Fibroblast of villous mesenchyme (primary cell): ENCODE data around the gene ZNF414. TPM values are rescaled to one million over a fixed set of nuclear protein-coding genes. Genes with fewer than 3 reads are reported as not detected.
"Not testable (repeated sequence)": the region's sequence is repeated elsewhere in the genome, so short reads cannot be mapped to it uniquely, and the experiment has no call there.

Experiments
- DNase-seq: peaks from one replicate; pipeline ENCODE4 v3.0.0-alpha.2; 2010; ENCODE audit warnings: low read depth
- H3K4me3 ChIP-seq: 2 replicates; pipeline ENCODE4 v1.5.1; 2011; ENCODE audit warnings: low read depth, mild to moderate bottlenecking, low read length
- total RNA-seq: library from RNA; depleted of rRNA; stranded (reverse); fragments of >200 nt; gene quantifications from 2 replicates; pipeline ENCODE4 v1.2.3, GENCODE V29; 2012
- TF ChIP-seq, protein P1 (sequence below): IDR thresholded peaks from 2 replicates; pipeline ENCODE4 v1.5.1; 2012; ENCODE audit warnings: low read depth, mild to moderate bottlenecking, low read length; ENCODE audit not compliant: insufficient read depth

The ZNF414 gene
- total RNA-seq, 1 donor = 5.2 TPM

DNA sequence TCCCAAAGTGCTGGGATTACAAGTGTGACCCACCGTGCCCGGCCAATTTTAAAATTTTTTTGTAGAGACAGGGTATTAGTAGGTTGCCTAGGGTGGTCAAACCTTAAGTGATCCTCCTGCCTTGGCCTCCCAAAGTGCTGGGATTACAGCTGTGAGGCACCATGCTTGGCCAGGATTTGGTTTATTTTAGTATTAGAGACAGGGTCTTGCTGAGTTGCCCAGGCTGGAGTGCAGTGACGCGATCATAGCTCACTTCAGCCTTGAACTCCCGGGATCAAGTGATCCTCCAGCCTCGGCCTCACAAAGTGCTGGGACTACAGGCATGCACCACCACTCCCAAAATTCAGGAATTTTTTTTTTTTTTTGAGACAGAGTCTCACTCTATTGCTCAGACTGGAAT is 5.4 kb upstream of the ZNF414 start:
- H3K4me3 ChIP-seq = no peak overlapping the region
- TF ChIP-seq, protein P1, sequence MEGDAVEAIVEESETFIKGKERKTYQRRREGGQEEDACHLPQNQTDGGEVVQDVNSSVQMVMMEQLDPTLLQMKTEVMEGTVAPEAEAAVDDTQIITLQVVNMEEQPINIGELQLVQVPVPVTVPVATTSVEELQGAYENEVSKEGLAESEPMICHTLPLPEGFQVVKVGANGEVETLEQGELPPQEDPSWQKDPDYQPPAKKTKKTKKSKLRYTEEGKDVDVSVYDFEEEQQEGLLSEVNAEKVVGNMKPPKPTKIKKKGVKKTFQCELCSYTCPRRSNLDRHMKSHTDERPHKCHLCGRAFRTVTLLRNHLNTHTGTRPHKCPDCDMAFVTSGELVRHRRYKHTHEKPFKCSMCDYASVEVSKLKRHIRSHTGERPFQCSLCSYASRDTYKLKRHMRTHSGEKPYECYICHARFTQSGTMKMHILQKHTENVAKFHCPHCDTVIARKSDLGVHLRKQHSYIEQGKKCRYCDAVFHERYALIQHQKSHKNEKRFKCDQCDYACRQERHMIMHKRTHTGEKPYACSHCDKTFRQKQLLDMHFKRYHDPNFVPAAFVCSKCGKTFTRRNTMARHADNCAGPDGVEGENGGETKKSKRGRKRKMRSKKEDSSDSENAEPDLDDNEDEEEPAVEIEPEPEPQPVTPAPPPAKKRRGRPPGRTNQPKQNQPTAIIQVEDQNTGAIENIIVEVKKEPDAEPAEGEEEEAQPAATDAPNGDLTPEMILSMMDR = no peak
- DNase-seq = no peak

DNA sequence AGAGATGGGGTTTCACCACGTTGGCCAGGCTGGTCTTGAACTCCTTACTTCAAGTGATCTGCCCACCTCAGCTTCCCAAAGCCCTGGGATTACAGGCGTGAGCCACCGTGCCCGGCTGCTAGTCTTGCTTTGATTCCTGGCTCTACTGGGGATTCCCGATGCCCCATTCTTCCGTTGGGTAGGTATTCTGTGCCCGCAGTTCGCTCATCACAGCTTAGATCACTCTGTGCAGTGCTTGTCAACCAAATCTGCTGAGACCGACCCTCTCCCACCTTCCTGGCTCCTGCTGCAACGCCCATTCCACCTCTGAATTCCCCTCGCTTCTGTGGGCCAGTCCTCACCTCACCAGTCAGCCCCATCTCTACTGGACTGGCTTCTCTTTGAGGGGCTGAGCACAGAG is 4.6 kb upstream of the ZNF414 start:
- TF ChIP-seq, protein P1 = no peak
- no peak overlapping the region for H3K4me3 ChIP-seq
- no peak for DNase-seq

DNA sequence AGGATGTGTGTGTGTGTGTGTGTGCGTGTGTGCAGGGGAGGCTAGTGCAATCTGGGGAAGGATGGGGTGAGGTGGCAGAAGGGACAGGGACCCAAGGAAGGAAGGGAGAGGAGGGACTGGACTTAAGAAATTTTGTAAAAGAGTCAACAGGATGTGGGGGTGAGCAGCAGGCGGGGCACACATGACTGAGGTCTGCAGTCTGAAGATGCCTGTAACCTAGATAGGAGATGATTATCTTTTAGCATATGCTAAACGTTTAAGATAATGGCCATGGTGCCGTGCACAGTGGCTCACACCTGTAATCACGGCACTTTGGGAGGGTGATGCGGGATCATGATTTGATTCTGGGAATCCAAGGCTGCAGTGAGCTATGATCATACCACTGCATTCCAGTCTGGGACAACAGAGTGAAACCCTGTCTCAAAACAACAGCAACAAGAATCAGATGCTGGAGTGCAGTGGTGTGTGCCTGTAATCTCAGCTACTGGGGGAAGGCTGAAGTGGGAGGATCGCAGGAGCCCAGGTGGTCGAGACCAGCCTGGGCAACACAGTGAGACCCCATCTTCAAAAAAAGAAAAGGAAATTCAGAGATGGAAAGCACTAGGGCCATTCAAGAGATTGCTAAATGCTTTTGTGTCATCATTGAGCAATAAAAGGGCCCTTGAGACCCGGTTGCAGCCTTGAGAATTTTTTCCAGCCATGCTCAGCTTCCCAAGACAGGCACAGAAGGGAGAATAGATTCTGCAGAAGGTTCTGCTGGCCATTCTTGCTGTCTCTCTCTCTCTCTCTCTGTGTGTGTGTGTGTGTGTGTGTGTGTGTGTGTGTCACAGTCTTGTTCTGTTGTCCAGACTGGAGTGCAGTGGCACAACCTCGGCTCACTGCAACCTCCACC is 3.8 kb upstream of the ZNF414 start:
- H3K4me3 ChIP-seq = no peak overlapping the region
- DNase-seq = peak; percentile 83
- TF ChIP-seq, protein P1 = no peak

DNA sequence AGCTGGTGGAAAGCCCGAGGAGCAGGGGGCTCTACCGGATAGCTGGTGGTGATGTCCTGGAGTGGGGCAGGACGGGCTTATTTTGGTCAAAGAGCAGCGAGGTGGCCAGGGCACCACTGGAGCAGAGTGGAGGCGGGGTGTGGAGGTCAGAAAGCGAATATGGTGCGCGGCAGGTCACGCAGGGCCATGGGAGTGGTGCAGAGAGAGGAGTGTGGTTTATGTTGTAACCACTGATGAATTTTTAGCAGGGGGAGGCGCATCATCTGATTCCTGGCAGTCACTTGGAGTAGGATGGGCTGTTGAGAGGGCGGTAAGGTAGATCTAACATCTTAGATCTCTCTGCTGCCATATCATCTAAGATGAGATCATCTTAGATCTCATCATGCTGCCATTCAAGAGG is 1.4 kb upstream of the ZNF414 start:
- no peak overlapping the region for H3K4me3 ChIP-seq
- peak; percentile 36 for DNase-seq
- TF ChIP-seq, protein P1 = no peak

DNA sequence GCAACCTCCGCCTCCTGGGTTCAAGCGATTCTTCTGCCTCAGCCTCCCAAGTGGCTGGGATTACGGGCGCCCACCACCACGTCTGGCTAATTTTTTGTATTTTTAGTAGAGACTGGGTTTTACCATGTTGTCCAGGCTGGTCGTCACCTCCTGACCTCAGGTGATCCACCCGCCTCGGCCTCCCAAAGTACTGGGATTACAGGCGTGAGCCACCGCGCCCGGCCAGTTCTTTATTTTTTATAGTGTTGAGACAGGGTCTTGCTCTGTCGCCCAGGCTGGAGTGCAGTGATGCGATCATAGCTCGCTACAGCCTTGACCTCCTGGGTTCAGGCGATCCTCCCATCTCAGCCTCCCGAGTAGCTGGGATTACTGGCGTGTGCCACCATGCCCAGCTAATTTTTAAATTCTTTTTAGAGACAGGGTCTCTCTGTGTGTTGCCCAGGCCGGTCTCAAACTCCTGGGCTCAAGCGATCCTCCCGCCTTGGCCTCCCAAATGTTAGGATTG is 590 bp upstream of the ZNF414 start:
- not testable (repeated sequence) for DNase-seq
- peak overlapping the region; percentile 74 for H3K4me3 ChIP-seq

DNA sequence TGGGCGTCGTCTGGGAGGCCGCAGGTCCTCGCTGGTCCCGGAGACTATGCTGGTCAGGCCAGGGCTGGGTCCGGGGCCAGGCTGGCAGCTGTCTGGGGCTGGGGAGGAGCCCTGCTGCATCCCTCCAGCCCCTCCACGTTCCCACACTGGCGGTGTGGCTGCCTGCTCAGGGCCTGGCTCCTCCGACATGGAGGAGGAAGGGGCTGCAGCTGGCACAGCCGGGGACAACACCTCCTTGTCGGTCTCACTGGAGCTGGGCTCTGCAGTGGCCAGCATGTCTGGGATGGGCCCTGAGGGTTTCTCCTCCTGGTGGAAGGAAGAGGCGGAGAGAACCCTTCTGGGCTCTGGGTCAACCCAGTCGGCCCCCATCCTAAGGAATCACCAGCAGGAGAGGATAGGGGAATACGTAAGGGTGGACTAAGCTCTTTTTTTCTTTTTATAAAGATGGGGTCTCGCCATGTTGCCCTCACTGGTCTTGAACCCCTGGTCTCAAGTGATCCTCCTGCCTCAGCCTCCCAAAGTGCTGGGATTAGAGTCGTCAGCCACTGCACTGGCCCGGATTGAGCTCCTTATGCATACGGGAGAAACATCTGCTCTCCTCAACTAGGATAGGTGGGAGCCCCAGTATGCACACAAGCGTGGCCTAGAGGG is 806 bp downstream of the ZNF414 start:
- peak overlapping the region; percentile 74 for H3K4me3 ChIP-seq
- TF ChIP-seq, protein P1 = no peak
- DNase-seq = no peak

DNA sequence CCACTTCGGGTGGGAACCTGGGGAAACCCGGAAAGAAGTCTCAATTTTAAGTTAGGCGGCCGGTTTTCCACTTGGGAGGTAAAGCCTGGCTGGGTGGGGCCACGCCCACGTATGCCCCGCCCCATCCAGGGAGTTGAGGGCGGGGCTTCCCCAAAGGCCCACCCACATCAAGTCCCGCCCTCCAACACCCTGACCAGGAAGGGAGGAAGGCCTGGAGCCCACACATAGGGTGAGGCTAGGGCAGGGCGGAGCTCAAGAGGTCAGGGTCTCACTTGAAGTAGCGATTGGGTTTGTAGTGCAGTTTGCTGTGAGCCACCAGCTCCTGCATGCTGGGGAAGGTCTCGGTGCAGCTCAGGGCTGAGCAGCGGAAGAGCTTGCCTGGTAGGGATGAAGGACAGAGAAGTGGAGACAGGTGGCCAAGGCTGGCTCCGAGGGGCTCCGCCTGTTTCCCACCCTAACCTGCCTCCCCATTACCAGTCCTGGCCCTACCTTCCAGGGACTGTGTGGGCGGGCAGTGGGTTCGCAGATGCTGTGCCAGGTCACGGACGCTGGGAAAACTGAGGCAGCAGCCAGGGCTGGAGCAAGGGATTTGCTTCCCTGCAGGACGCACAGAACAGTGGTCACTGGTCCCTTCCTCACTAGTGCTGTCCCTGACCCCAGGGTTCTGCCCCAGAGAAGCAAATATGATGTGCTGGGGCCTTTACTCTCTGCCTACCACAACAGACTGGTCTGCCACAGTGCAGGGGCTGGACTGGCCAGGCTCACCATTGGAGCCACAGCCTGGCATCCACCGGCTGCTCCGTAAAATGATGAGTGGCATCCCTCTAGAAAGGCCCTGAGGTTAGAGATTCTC is 1.6 kb downstream of the ZNF414 start:
- no peak for DNase-seq
- H3K4me3 ChIP-seq = no peak overlapping the region

More for the DNA sequence above, 1.6 kb downstream of the ZNF414 start:
- TF ChIP-seq, protein P1 = no peak
